Activated T-helper 2 cell treated with anti-CD3 and anti-CD28 coated beads, Interferon-gamma antibody, Interleukin-2, Interleukin-4, amounts not matched to agents 10 μg/mL and 5 μg/mL and 100 μg/mL, durations not matched to agents 14 hours and 24 hours and 36 hours (primary cell): Measurements from ENCODE around the gene EFNB3. TPM values are rescaled to one million over a fixed set of nuclear protein-coding genes. Genes with fewer than 3 reads are reported as not detected.

Experiments used
- DNase-seq: peaks from one replicate; pipeline ENCODE4 v3.0.0; 2021; ENCODE audit warnings: low spot score
- H3K27ac Mint-ChIP-seq: one replicate; pipeline ENCODE4 v1.8.0; 2021; ENCODE audit warnings: mixed read lengths
- H3K27me3 Mint-ChIP-seq: one replicate; pipeline ENCODE4 v1.8.0; 2021; ENCODE audit warnings: low read depth, mixed read lengths
- H3K36me3 Mint-ChIP-seq: one replicate; pipeline ENCODE4 v1.8.0; 2021; ENCODE audit warnings: low read depth, mixed read lengths
- H3K4me1 Mint-ChIP-seq: one replicate; pipeline ENCODE4 v1.8.0; 2021; ENCODE audit warnings: low read depth, mixed read lengths
- H3K4me3 Mint-ChIP-seq: one replicate; pipeline ENCODE4 v1.8.0; 2021; ENCODE audit warnings: low read depth, mild to moderate bottlenecking, moderate library complexity, mixed read lengths
- H3K9me3 Mint-ChIP-seq: one replicate; pipeline ENCODE4 v1.8.0; 2021; ENCODE audit warnings: mixed read lengths
- intact Hi-C: fragments of 100-400 bp; cut with micrococcal nuclease; formaldehyde crosslinking; loops from one replicate; pipeline ENCODE4 v1.15.1; 2023
- total RNA-seq: library from RNA; stranded (reverse); gene quantifications from 2 replicates; pipeline ENCODE4 v1.2.3, GENCODE V29; 2022

EFNB3 gene
- total RNA-seq, 1 donor from 2014 or later = not detected

DNA sequence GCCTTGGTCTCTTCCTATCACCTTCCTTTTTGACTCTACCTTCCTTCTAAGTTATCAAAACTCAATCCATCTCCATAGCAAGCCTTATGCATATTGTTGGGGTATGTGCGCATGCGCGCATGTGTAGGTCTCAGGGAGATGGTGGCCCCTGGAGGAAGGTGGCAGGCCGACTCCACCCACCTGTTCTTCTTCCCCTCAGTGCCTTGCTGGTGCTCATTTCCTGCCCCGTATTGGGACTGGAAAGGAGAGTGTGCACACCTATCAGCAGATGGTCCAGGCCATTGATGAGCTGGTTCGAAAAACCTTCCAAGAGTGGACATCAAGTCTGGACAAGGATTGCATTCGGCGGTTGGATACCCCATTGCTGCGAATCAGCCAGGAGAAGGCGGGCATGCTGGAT lies 37.7 kb downstream of the EFNB3 start:
- no peaks in the 10 kb centered on the region for H3K4me1 Mint-ChIP-seq
- no peak overlapping the region for H3K4me3 Mint-ChIP-seq
- H3K27ac Mint-ChIP-seq = no peak overlapping the region
- H3K9me3 Mint-ChIP-seq = no peaks in the 10 kb centered on the region
- intact Hi-C loops = loop anchor here (2.0 to 10.0 kb wide), 2 partner anchors 108 to 252 kb away; no protein-coding TSS in a partner anchor
- peaks cover 21% of the 10 kb centered on the region for H3K27me3 Mint-ChIP-seq
- DNase-seq = no peak
- H3K36me3 Mint-ChIP-seq = no peaks in the 10 kb centered on the region

GRCh38 chr17:7744416-7744815 lies 39.4 kb downstream of the EFNB3 start:
- DNase-seq = no peak
- intact Hi-C loops = loop anchor here (10.0 kb wide), 1 partner anchor 250 kb away; no protein-coding TSS in a partner anchor
- Mint-ChIP-seq H3K36me3 (no peaks in the 10 kb centered on the region), H3K27me3 (peaks cover 22% of the 10 kb centered on the region), H3K9me3 (no peaks in the 10 kb centered on the region), H3K27ac (no peak overlapping the region), H3K4me3 (no peak overlapping the region), H3K4me1 (no peaks in the 10 kb centered on the region)

DNA sequence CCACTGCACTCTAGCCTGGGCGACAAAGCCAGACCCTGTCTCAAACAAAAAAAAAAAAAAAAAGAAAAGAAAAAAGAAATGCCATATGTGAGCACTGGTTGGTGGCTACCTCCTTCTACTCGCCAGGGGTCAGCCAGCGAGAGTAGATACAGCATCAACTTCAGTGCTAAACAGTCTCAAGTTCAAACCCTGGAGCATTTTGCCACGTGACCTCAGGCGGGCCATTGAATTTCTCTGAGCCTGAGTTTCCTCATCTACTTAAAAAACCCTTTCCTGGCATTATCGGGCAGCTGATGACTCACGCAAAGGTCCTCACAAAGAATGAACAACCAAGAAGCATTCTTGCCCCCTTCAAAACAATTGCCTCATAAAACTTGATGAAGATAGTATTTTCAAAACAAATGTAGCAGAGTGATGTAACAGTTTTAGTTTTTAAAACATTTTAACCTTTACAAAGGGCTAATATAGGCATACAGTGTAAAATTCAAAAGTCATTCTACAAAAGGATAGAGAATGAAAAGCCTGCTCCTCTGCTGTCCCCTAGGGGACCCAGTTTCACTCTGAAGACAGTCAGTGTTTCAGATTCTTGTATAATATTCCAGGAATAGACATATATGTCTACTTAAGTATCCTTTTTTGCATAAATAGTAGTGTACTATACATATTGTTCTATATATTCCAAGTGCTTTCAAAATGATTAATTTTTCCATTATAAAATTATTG lies 40.9 kb downstream of the EFNB3 start:
- intact Hi-C loops = loop anchor here (10.0 kb wide), 1 partner anchor 249 kb away; no protein-coding TSS in a partner anchor
- Mint-ChIP-seq H3K27me3 (peaks cover 18% of the 10 kb centered on the region), H3K9me3 (no peaks in the 10 kb centered on the region), H3K27ac (no peak overlapping the region), H3K36me3 (no peaks in the 10 kb centered on the region), H3K4me3 (no peak overlapping the region), H3K4me1 (no peaks in the 10 kb centered on the region)
- no peak for DNase-seq

GRCh38 chr17:7747635-7748071 lies 42.7 kb downstream of the EFNB3 start:
- Mint-ChIP-seq H3K4me3 (no peak overlapping the region), H3K4me1 (no peaks in the 10 kb centered on the region), H3K9me3 (no peaks in the 10 kb centered on the region), H3K27me3 (peaks cover 16% of the 10 kb centered on the region), H3K27ac (no peak overlapping the region), H3K36me3 (no peaks in the 10 kb centered on the region)
- intact Hi-C loops = loop anchor here (10.0 kb wide), 1 partner anchor 247 kb away; no protein-coding TSS in a partner anchor
- no peak for DNase-seq

GRCh38 chr17:7748076-7748775 lies 43.2 kb downstream of the EFNB3 start:
- Mint-ChIP-seq H3K36me3 (no peaks in the 10 kb centered on the region), H3K9me3 (no peaks in the 10 kb centered on the region), H3K27ac (no peak overlapping the region), H3K4me1 (no peaks in the 10 kb centered on the region), H3K27me3 (peaks cover 15% of the 10 kb centered on the region), H3K4me3 (no peak overlapping the region)
- DNase-seq = no peak
- intact Hi-C loops = loop anchor here (10.0 kb wide), 1 partner anchor 247 kb away; no protein-coding TSS in a partner anchor

GRCh38 chr17:7750321-7750821 lies 45.4 kb downstream of the EFNB3 start:
- no peak overlapping the region for H3K4me3 Mint-ChIP-seq
- H3K27me3 Mint-ChIP-seq = peaks cover 13% of the 10 kb centered on the region
- H3K36me3 Mint-ChIP-seq = no peaks in the 10 kb centered on the region
- intact Hi-C loops = no loop called here
- no peaks in the 10 kb centered on the region for H3K4me1 Mint-ChIP-seq
- no peak overlapping the region for H3K27ac Mint-ChIP-seq
- DNase-seq = no peak
- no peaks in the 10 kb centered on the region for H3K9me3 Mint-ChIP-seq

DNA sequence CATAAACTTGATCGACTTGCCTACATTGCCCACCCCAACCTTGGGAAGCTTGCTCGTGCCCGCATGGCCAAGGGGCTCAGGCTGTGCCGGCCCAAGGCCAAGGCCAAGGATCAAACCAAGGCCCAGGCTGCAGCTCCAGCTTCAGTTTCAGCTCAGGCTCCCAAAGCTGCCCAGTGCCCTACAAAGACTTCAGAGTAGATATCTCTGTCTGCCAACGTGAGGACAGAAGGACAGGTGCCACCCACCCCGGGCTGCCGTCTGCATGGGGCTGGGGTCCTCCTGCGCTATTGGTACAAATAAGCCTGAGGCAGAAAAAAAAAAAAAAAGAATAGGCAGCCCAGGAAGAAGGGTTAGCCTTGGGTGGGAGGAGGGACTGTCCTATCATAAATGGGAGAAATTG lies 49.7 kb downstream of the EFNB3 start:
- no peak for DNase-seq
- Mint-ChIP-seq H3K9me3 (no peaks in the 10 kb centered on the region), H3K36me3 (no peaks in the 10 kb centered on the region), H3K4me3 (no peak overlapping the region), H3K27me3 (peaks cover 6% of the 10 kb centered on the region), H3K27ac (no peak overlapping the region), H3K4me1 (no peaks in the 10 kb centered on the region)
- intact Hi-C loops = no loop called here

- H3K27ac Mint-ChIP-seq = no peak overlapping the region
- intact Hi-C loops = no loop called here
- H3K36me3 Mint-ChIP-seq = no peaks in the 10 kb centered on the region
- no peaks in the 10 kb centered on the region for H3K4me1 Mint-ChIP-seq
- no peaks in the 10 kb centered on the region for H3K9me3 Mint-ChIP-seq
- no peak overlapping the region for H3K4me3 Mint-ChIP-seq
- peaks cover 3% of the 10 kb centered on the region for H3K27me3 Mint-ChIP-seq
- no peak for DNase-seq
Observed at GRCh38 chr17:7755095-7755890, 50.3 kb downstream of the EFNB3 start.

- DNase-seq = no peak
- no peak overlapping the region for H3K4me3 Mint-ChIP-seq
- no peaks in the 10 kb centered on the region for H3K9me3 Mint-ChIP-seq
- H3K27ac Mint-ChIP-seq = no peak overlapping the region
- H3K27me3 Mint-ChIP-seq = peaks cover 2% of the 10 kb centered on the region
- H3K36me3 Mint-ChIP-seq = no peaks in the 10 kb centered on the region
- H3K4me1 Mint-ChIP-seq = no peaks in the 10 kb centered on the region
- intact Hi-C loops = no loop called here
Observed at GRCh38 chr17:7756968-7757367, 52.0 kb downstream of the EFNB3 start.

Other genes starting within 250 kb of the EFNB3 start
- gene ZBTB4, start 225.6 kb upstream of the EFNB3 start, total RNA-seq = 20.2 and 20.3 TPM in 2 replicates
- gene SLC35G6, start 223.8 kb upstream of the EFNB3 start, total RNA-seq = not detected in 2 replicates
- 247 and 261 TPM in 2 replicates for gene POLR2A, start 220.8 kb upstream of the EFNB3 start, total RNA-seq
- 31.8 and 36.0 TPM in 2 replicates for gene TNFSF12, start 156.1 kb upstream of the EFNB3 start, total RNA-seq
- gene TNFSF13, start 146.5 kb upstream of the EFNB3 start, total RNA-seq = 2.9 and 3.5 TPM in 2 replicates
- 64.9 and 69.6 TPM in 2 replicates for gene SENP3, start 143.3 kb upstream of the EFNB3 start, total RNA-seq
- 9.6 and 10.1 TPM in 2 replicates for gene CD68, start 125.6 kb upstream of the EFNB3 start, total RNA-seq
- 98.6 and 106 TPM in 2 replicates for gene MPDU1, start 121.3 kb upstream of the EFNB3 start, total RNA-seq
- gene SOX15, start 115.1 kb upstream of the EFNB3 start, total RNA-seq = 0.21 and 0.60 TPM in 2 replicates
- 59.0 and 63.1 TPM in 2 replicates for gene FXR2, start 90.3 kb upstream of the EFNB3 start, total RNA-seq
- 25.4 and 27.9 TPM in 2 replicates for gene SAT2, start 77.4 kb upstream of the EFNB3 start, total RNA-seq
- 0.46 TPM in 1 of 2 replicates, not detected in the other for gene SHBG, start 75.1 kb upstream of the EFNB3 start, total RNA-seq
- gene ATP1B2, start 54.3 kb upstream of the EFNB3 start, total RNA-seq = 0.32 and 0.37 TPM in 2 replicates
- gene TP53, start 17.7 kb upstream of the EFNB3 start, total RNA-seq = 165 and 174 TPM in 2 replicates
- 33.2 and 34.5 TPM in 2 replicates for gene WRAP53, start 16.7 kb upstream of the EFNB3 start, total RNA-seq
- not detected in 2 replicates for gene DNAH2, start 12.5 kb downstream of the EFNB3 start, total RNA-seq
- gene KDM6B, start 129.0 kb downstream of the EFNB3 start, total RNA-seq = 96.0 and 99.6 TPM in 2 replicates
- 4.1 and 6.1 TPM in 2 replicates for gene TMEM88, start 149.9 kb downstream of the EFNB3 start, total RNA-seq
- gene NAA38, start 152.4 kb downstream of the EFNB3 start, total RNA-seq = 52.6 and 53.0 TPM in 2 replicates
- gene CYB5D1, start 152.8 kb downstream of the EFNB3 start, total RNA-seq = 8.8 and 10.5 TPM in 2 replicates
- gene CHD3, start 183.6 kb downstream of the EFNB3 start, total RNA-seq = 158 and 164 TPM in 2 replicates
- 4.8 and 5.0 TPM in 2 replicates for gene RNF227, start 211.1 kb downstream of the EFNB3 start, total RNA-seq
- 9.9 and 11.3 TPM in 2 replicates for gene KCNAB3, start 224.7 kb downstream of the EFNB3 start, total RNA-seq
- gene TRAPPC1, start 226.7 kb downstream of the EFNB3 start, total RNA-seq = 156 and 190 TPM in 2 replicates
- 60.0 and 60.3 TPM in 2 replicates for gene CNTROB, start 227.0 kb downstream of the EFNB3 start, total RNA-seq